OCI-LY1 (cell line): ENCODE measurements around the gene RFX8.

Source experiments
- H2AFZ ChIP-seq: fragments of 200-600 bp; sonication (generic), shearing (Covaris generic); 2 replicates; pipeline ENCODE4 v1.6.0; 2014; ENCODE audit warnings: antibody characterized with exemption, mild to moderate bottlenecking, low read length
- H3F3A ChIP-seq: fragments of 200-600 bp; sonication (generic), shearing (Covaris generic); 2 replicates; pipeline ENCODE4 v1.6.0; 2014; ENCODE audit warnings: mild to moderate bottlenecking, antibody characterized with exemption, low read length, moderate library complexity; ENCODE audit not compliant: insufficient read depth
- H3K27ac ChIP-seq: fragments of 200-600 bp; sonication (generic); 2 replicates; pipeline ENCODE4 v1.5.1; 2014; ENCODE audit warnings: low read length, mixed run types, mild to moderate bottlenecking, low read depth; ENCODE audit not compliant: poor library complexity, severe bottlenecking
- H3K27me3 ChIP-seq: fragments of 200-600 bp; sonication (generic); 2 replicates; pipeline ENCODE4 v1.6.0; 2014; ENCODE audit warnings: antibody characterized with exemption, mild to moderate bottlenecking, low read length, moderate library complexity; ENCODE audit not compliant: insufficient read depth
- H3K36me3 ChIP-seq: fragments of 200-600 bp; sonication (generic); 2 replicates; pipeline ENCODE4 v1.6.1; 2014; ENCODE audit warnings: mild to moderate bottlenecking, antibody characterized with exemption, low read length, moderate library complexity, mixed read lengths; ENCODE audit not compliant: insufficient read depth
- H3K4me1 ChIP-seq: fragments of 200-600 bp; sonication (generic); 2 replicates; pipeline ENCODE4 v1.5.1; 2014; ENCODE audit warnings: mild to moderate bottlenecking, low read length, moderate library complexity; ENCODE audit not compliant: insufficient read depth, severe bottlenecking
- H3K4me2 ChIP-seq: fragments of 200-600 bp; sonication (generic), shearing (Covaris generic); 2 replicates; pipeline ENCODE4 v1.6.1; 2014; ENCODE audit warnings: low read length
- H3K4me3 ChIP-seq: fragments of 200-600 bp; sonication (generic); 2 replicates; pipeline ENCODE4 v1.5.1; 2014; ENCODE audit warnings: low read length, low read depth, mild to moderate bottlenecking, mixed read lengths; ENCODE audit not compliant: poor library complexity, severe bottlenecking
- H3K79me2 ChIP-seq: fragments of 200-600 bp; shearing (Covaris generic); 2 replicates; pipeline ENCODE4 v1.6.1; 2016; ENCODE audit warnings: mixed run types, low read length, mixed read lengths; ENCODE audit not compliant: insufficient read depth
- H3K9ac ChIP-seq: fragments of 200-600 bp; sonication (generic), shearing (Covaris generic); 2 replicates; pipeline ENCODE4 v1.6.1; 2014; ENCODE audit warnings: mild to moderate bottlenecking, low read length, mixed read lengths
- H3K9me2 ChIP-seq: fragments of 200-600 bp; sonication (generic), shearing (Covaris generic); 2 replicates; pipeline ENCODE4 v1.6.1; 2014; ENCODE audit warnings: low read depth, mild to moderate bottlenecking, low read length, mixed read lengths
- H3K9me3 ChIP-seq: fragments of 200-600 bp; shearing (Covaris generic); 2 replicates; pipeline ENCODE4 v1.6.1; 2014; ENCODE audit warnings: low read length, mixed read lengths
- H4K20me1 ChIP-seq: fragments of 200-600 bp; sonication (generic), shearing (Covaris generic); 2 replicates; pipeline ENCODE4 v1.6.0; 2016; ENCODE audit warnings: mild to moderate bottlenecking, low read length; ENCODE audit not compliant: insufficient read depth
- CTCF ChIP-seq: fragments of 200-600 bp; sonication (generic), shearing (Covaris generic); IDR thresholded peaks from 2 replicates; pipeline ENCODE4 v1.5.1; 2017; ENCODE audit warnings: mild to moderate bottlenecking, antibody characterized with exemption, low read length, moderate library complexity, mixed read lengths
- EZH2 ChIP-seq: fragments of 200-600 bp; sonication (generic), shearing (Covaris generic); IDR thresholded peaks from 2 replicates; pipeline ENCODE4 v1.8.0; 2017; ENCODE audit warnings: borderline replicate concordance, mixed run types, mild to moderate bottlenecking, antibody characterized with exemption, low read length, moderate library complexity, mixed read lengths

The RFX8 gene

GRCh38 chr2:101380376-101380775 lies 94.5 kb downstream of the RFX8 start:
- Histone ChIP-seq H3K9me3 (no peaks in the 10 kb centered on the region), H3K36me3 (no peaks in the 10 kb centered on the region), H3K4me1 (no peaks in the 10 kb centered on the region), H2AFZ (no peak overlapping the region), H3F3A (no peaks in the 10 kb centered on the region), H3K79me2 (no peaks in the 10 kb centered on the region), H3K4me3 (no peak overlapping the region), H3K27me3 (no peaks in the 10 kb centered on the region; the same call in 1 of the 2 replicates), H3K9ac (no peak overlapping the region), H3K9me2 (no peaks in the 10 kb centered on the region), H3K27ac (no peak overlapping the region), H3K4me2 (no peak overlapping the region), H4K20me1 (no peaks in the 10 kb centered on the region)
- no peak for TF ChIP-seq CTCF
- no peak for TF ChIP-seq EZH2

GRCh38 chr2:101379091-101379490 lies 95.8 kb downstream of the RFX8 start:
- H3K4me3 ChIP-seq, result no peak overlapping the region
- TF ChIP-seq EZH2 (no peak), CTCF (no peak)
- H3K27ac ChIP-seq, result no peak overlapping the region
- no peaks in the 10 kb centered on the region for H3K9me2 ChIP-seq
- H4K20me1 ChIP-seq, result no peaks in the 10 kb centered on the region
- H3K9me3 ChIP-seq, result no peaks in the 10 kb centered on the region
- no peaks in the 10 kb centered on the region for H3K4me1 ChIP-seq
- H3K4me2 ChIP-seq, result no peak overlapping the region
- no peak overlapping the region for H2AFZ ChIP-seq
- H3K27me3 ChIP-seq, result no peaks in the 10 kb centered on the region; the same call in 1 of the 2 replicates
- H3F3A ChIP-seq, result no peaks in the 10 kb centered on the region
- no peaks in the 10 kb centered on the region for H3K36me3 ChIP-seq
- H3K9ac ChIP-seq, result no peak overlapping the region
- H3K79me2 ChIP-seq, result no peaks in the 10 kb centered on the region

- no peaks in the 10 kb centered on the region for H3K36me3 ChIP-seq
- H3K79me2 ChIP-seq, result no peaks in the 10 kb centered on the region
- H3F3A ChIP-seq, result no peaks in the 10 kb centered on the region
- no peaks in the 10 kb centered on the region for H3K9me2 ChIP-seq
- H2AFZ ChIP-seq, result no peak overlapping the region
- peaks cover 3% of the 10 kb centered on the region; the same call in 1 of the 2 replicates for H3K27me3 ChIP-seq
- H3K9me3 ChIP-seq, result no peaks in the 10 kb centered on the region
- no peak for TF ChIP-seq EZH2
- TF ChIP-seq CTCF, result no peak
- no peak overlapping the region for H3K27ac ChIP-seq
- no peaks in the 10 kb centered on the region for H4K20me1 ChIP-seq
- H3K9ac ChIP-seq, result no peak overlapping the region
- H3K4me1 ChIP-seq, result no peaks in the 10 kb centered on the region
- H3K4me3 ChIP-seq, result no peak overlapping the region
- no peak overlapping the region for H3K4me2 ChIP-seq
Measured at GRCh38 chr2:101375653-101376052, 99.3 kb downstream of the RFX8 start.
